Neutrophil (primary cell): Measurements from ENCODE around the gene SAMD9.
A peak's percentile ranks its signal among the peaks of the same experiment; 100 is the strongest.

ENCODE experiments used
- H3K27ac ChIP-seq: fragments of 200-600 bp; sonication (generic); 2 replicates; pipeline ENCODE4 v1.5.1; 2016; ENCODE audit warnings: mild to moderate bottlenecking, moderate library complexity
- H3K27me3 ChIP-seq: fragments of 200-600 bp; sonication (generic); 2 replicates; pipeline ENCODE4 v1.6.0; 2016; ENCODE audit warnings: mild to moderate bottlenecking
- H3K36me3 ChIP-seq: fragments of 200-600 bp; sonication (generic); 2 replicates; pipeline ENCODE4 v1.5.1; 2017
- H3K4me1 ChIP-seq, 2 experiments: fragments of 200-600 bp in 1 of 2; sonication (generic) in 1 of 2; 1 replicate in 1 of 2; 2 replicates in 1 of 2; pipeline versions ENCODE4 v1.5.1 to v1.6.1; 2013 to 2016; ENCODE audit warnings: low read depth in 1 of 2, low read length in 1 of 2, mild to moderate bottlenecking in 1 of 2, moderate library complexity in 1 of 2; ENCODE audit not compliant: control insufficient read depth in 1 of 2, insufficient read depth in 1 of 2
- H3K4me3 ChIP-seq, 2 experiments: fragments of 200-600 bp in 1 of 2; sonication (generic) in 1 of 2; 1 replicate in 1 of 2; 2 replicates in 1 of 2; pipeline ENCODE4 v1.5.1; 2013 to 2016; ENCODE audit warnings: low read depth in 1 of 2, low read length in 1 of 2, mild to moderate bottlenecking in 1 of 2, moderate library complexity in 1 of 2
- H3K9me3 ChIP-seq: fragments of 200-600 bp; sonication (generic); 2 replicates; pipeline ENCODE4 v1.5.1; 2016
- CTCF ChIP-seq: fragments of 200-600 bp; sonication (generic); IDR thresholded peaks from 2 replicates; pipeline ENCODE4 v1.5.1; 2016; ENCODE audit warnings: antibody characterized with exemption

Gene SAMD9

DNA sequence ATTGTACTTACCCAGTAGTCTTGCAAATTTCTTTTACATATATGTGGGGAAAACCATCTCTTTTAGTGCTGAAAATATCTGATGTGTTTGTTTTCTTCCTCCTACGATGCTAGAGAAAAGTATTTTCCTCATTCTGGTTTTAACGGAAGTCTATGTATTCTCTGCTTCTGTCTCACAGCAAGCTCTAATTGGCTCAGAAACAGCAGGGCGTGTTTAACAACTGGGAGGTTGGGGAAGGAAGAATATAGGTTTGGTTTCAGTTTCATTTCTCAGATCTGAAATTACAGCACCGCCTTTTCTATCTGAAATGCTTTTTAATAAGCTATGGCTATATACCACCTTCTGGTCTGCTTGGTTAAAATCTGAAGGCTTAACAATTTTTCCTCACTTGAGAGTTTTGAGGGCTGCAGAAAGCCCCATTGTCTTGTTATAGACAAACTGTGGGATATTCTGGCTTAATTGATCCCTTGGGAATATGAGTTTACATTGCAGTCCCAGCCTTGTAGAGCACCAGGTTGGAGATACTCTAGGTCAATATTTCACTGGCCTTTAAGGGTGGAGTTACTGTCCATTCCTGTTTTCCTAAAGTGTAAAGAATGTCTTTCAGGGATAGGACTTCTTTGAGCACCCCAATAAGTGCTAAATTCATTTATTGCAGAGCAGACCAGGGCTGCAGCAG lies at the start of gene SAMD9:
SAMD9 (minus strand) TSS at position 128 of the 679 bp plus-strand sequence. CDS start 11,882 bp downstream, outside the sequence.
- H3K4me3 ChIP-seq: peak within 1 kb of the TSS; percentile 64 to 72
- peaks cover 25 to 32% of the 10 kb centered on the region in 2 experiments for H3K4me1 ChIP-seq
- peak; percentile 22 for TF ChIP-seq CTCF
- H3K27me3 ChIP-seq: no peaks in the 10 kb centered on the region
- H3K36me3 ChIP-seq: peaks cover 4% of the 10 kb centered on the region
- H3K9me3 ChIP-seq: no peaks in the 10 kb centered on the region
- peak within 1 kb of the TSS; percentile 92 for H3K27ac ChIP-seq

DNA sequence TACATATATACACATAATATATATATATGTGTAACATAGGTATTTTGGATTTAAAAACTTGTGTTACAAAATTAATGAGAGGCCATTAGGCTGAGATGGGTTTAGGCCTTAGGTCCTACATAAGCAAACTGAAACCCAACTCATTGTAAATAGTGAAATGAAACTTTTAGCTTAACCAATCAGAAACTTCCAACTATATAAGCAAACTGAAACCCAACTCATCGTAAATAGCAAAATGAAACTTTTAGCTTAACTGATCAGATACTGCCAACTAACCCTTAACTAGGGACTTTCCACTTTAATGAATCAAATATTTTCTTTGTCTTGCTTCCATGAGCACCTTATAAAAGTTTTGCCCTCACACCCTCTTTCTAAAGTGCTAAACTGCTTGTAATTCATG lies 47.7 kb upstream of the SAMD9 start:
- no peak for TF ChIP-seq CTCF
- Histone ChIP-seq H3K9me3 (no peaks in the 10 kb centered on the region), H3K4me1 (no peaks in the 10 kb centered on the region), H3K27ac (no peak overlapping the region), H3K4me3 (no peak overlapping the region), H3K36me3 (no peaks in the 10 kb centered on the region), H3K27me3 (no peaks in the 10 kb centered on the region)

- no peaks in the 10 kb centered on the region for H3K36me3 ChIP-seq
- H3K27ac ChIP-seq: no peak overlapping the region
- H3K4me3 ChIP-seq: no peak overlapping the region
- no peak for TF ChIP-seq CTCF
- no peaks in the 10 kb centered on the region for H3K9me3 ChIP-seq
- H3K4me1 ChIP-seq: no peaks in the 10 kb centered on the region
- no peaks in the 10 kb centered on the region for H3K27me3 ChIP-seq
These were observed 47.0 kb upstream of the SAMD9 start for GRCh38 chr7:93164766-93165165.

- Histone ChIP-seq H3K4me1 (no peaks in the 10 kb centered on the region), H3K9me3 (no peaks in the 10 kb centered on the region), H3K36me3 (no peaks in the 10 kb centered on the region), H3K27me3 (no peaks in the 10 kb centered on the region), H3K27ac (no peak overlapping the region), H3K4me3 (no peak overlapping the region)
- no peak for TF ChIP-seq CTCF
These were observed 43.5 kb upstream of the SAMD9 start for GRCh38 chr7:93161181-93161762.

DNA sequence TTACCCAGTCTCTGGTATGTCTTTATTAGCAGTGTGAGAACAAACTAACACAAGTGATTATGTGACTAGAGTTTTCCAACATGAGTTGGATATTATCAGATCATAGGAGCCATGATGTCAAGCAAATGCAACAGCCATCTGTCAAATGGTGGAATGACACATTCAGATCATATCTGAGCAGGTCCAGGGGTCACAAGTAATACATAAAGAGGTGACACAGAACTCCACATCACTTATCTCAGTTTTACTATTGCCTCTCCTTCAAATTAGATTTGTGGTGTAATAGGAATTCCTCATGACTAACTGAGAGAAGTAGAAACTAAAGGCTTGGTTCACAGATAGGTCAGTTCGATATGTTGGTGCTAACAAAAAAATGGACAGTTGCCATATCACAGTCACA lies 42.6 kb upstream of the SAMD9 start:
- no peak overlapping the region for H3K4me3 ChIP-seq

More for the DNA sequence above, 42.6 kb upstream of the SAMD9 start:
- Histone ChIP-seq H3K27ac (no peak overlapping the region), H3K36me3 (no peaks in the 10 kb centered on the region), H3K4me1 (no peaks in the 10 kb centered on the region), H3K27me3 (no peaks in the 10 kb centered on the region), H3K9me3 (no peaks in the 10 kb centered on the region)
- TF ChIP-seq CTCF: no peak
